K562 (cell line): Measurements from ENCODE around the gene C22orf39. TPM values are rescaled to one million over a fixed set of nuclear protein-coding genes. Genes with fewer than 3 reads are reported as not detected.
A peak's percentile ranks its signal among the peaks of the same experiment; 100 is the strongest.
"Not testable (repeated sequence)": the region's sequence is repeated elsewhere in the genome, so short reads cannot be mapped to it uniquely, and the experiment has no call there.

Source experiments
- AFF1 ChIP-seq, 2 experiments: fragments of 450-650 bp; IDR thresholded peaks; 2 replicates each; pipeline ENCODE4 v1.6.1; 2018; ENCODE audit warnings: mild to moderate bottlenecking in 2 of 2, low read depth in 1 of 2; ENCODE audit not compliant: partially characterized antibody in 2 of 2
- FOXA1 ChIP-seq: fragments of 450-650 bp; IDR thresholded peaks from 2 replicates; pipeline ENCODE4 v1.6.1; 2016; ENCODE audit warnings: mild to moderate bottlenecking, borderline replicate concordance
- NR2F6 ChIP-seq: fragments of 450-650 bp; formaldehyde crosslinking; IDR thresholded peaks from 2 replicates; pipeline ENCODE4 v1.4.0; 2020; ENCODE audit warnings: mild to moderate bottlenecking
- POLR2H ChIP-seq: IDR thresholded peaks from 2 replicates; pipeline ENCODE4 v1.6.1; 2016; ENCODE audit warnings: missing genetic modification characterization, low read depth, mild to moderate bottlenecking, control low read depth, missing compliant biosample characterization, moderate library complexity
- ZNF436 ChIP-seq: fragments of 250-450, 450-650 bp; sonication (Bioruptor Pico); formaldehyde crosslinking; IDR thresholded peaks from 2 replicates; pipeline ENCODE4 v1.7.0; 2020; ENCODE audit warnings: mild to moderate bottlenecking
- polyA plus RNA-seq, 8 experiments: library from polyadenylated mRNA; depleted of rRNA in 4 of 8; stranded (reverse) in 5 of 8; unstranded in 3 of 8; fragments of >200 nt; fragmentation: Nextera tagmentation in 2 of 8; fragmentation: Illumina TruSeq in 1 of 8; extraction: Ambion mirVana in 2 of 8; extraction: Trizol in 1 of 8; gene quantifications; 2 replicates each; pipeline versions ENCODE4 v1.2.1 to v1.2.3, GENCODE V29; 2011 to 2014; ENCODE audit warnings: inconsistent platforms in 1 of 8, missing spikeins in 1 of 8
- total RNA-seq, 7 experiments: library from RNA; depleted of rRNA in 6 of 7; stranded (reverse); fragments of >200 nt in 6 of 7; fragmentation: Illumina TruSeq in 2 of 7; extraction: Trizol in 2 of 7; gene quantifications; 2 replicates each; pipeline versions ENCODE4 v1.2.1 to v1.2.3, GENCODE V29; 2011 to 2021; ENCODE audit warnings: low replicate concordance in 1 of 7
- TF ChIP-seq, protein P1 (sequence below): fragments of 450-650 bp; IDR thresholded peaks from 2 replicates; pipeline ENCODE4 v1.7.0; 2016; ENCODE audit warnings: borderline replicate concordance
- TF ChIP-seq, protein P2 (sequence below): fragments of 450-650 bp; formaldehyde crosslinking; conservative IDR thresholded peaks from 2 replicates; pipeline ENCODE4 v1.4.0; 2022; ENCODE audit warnings: mild to moderate bottlenecking, missing genetic modification characterization
- TF ChIP-seq, protein P3 (sequence below), 2 experiments: fragments of 450-650 bp in 1 of 2; sonication (generic) in 1 of 2; formaldehyde crosslinking in 1 of 2; IDR thresholded peaks; 2 replicates each; pipeline versions ENCODE4 v1.7.1 to v1.9.0; 2016 to 2022; ENCODE audit warnings: inconsistent platforms in 1 of 2, mild to moderate bottlenecking in 1 of 2, missing genetic modification reagents in 1 of 2

C22orf39 gene
- total and polyA plus RNA-seq, 9 of the 15 experiments (the other 6 are each of a cell fraction or from before 2014, with no cell fraction given): 20.4 to 139 (median 66.8) TPM

GRCh38 chr22:19445279-19445982 lies 2.1 kb downstream of the C22orf39 start (continued):
- TF ChIP-seq, protein P1, sequence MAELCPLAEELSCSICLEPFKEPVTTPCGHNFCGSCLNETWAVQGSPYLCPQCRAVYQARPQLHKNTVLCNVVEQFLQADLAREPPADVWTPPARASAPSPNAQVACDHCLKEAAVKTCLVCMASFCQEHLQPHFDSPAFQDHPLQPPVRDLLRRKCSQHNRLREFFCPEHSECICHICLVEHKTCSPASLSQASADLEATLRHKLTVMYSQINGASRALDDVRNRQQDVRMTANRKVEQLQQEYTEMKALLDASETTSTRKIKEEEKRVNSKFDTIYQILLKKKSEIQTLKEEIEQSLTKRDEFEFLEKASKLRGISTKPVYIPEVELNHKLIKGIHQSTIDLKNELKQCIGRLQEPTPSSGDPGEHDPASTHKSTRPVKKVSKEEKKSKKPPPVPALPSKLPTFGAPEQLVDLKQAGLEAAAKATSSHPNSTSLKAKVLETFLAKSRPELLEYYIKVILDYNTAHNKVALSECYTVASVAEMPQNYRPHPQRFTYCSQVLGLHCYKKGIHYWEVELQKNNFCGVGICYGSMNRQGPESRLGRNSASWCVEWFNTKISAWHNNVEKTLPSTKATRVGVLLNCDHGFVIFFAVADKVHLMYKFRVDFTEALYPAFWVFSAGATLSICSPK: 0 out of 2 replicates have a peak, but pooled peaks have one; percentile 49
- TF ChIP-seq AFF1 (IDR thresholded peaks at IDR 0.05; ENCODE audit: low read depth in 1 of 2, partially characterized antibody in 2 of 2): peak in 1 of 2 experiments; percentile 21
- TF ChIP-seq, protein P2, sequence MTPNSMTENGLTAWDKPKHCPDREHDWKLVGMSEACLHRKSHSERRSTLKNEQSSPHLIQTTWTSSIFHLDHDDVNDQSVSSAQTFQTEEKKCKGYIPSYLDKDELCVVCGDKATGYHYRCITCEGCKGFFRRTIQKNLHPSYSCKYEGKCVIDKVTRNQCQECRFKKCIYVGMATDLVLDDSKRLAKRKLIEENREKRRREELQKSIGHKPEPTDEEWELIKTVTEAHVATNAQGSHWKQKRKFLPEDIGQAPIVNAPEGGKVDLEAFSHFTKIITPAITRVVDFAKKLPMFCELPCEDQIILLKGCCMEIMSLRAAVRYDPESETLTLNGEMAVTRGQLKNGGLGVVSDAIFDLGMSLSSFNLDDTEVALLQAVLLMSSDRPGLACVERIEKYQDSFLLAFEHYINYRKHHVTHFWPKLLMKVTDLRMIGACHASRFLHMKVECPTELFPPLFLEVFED: peak; percentile 72; the same call in 1 of the 2 replicates
- TF ChIP-seq, protein P3, sequence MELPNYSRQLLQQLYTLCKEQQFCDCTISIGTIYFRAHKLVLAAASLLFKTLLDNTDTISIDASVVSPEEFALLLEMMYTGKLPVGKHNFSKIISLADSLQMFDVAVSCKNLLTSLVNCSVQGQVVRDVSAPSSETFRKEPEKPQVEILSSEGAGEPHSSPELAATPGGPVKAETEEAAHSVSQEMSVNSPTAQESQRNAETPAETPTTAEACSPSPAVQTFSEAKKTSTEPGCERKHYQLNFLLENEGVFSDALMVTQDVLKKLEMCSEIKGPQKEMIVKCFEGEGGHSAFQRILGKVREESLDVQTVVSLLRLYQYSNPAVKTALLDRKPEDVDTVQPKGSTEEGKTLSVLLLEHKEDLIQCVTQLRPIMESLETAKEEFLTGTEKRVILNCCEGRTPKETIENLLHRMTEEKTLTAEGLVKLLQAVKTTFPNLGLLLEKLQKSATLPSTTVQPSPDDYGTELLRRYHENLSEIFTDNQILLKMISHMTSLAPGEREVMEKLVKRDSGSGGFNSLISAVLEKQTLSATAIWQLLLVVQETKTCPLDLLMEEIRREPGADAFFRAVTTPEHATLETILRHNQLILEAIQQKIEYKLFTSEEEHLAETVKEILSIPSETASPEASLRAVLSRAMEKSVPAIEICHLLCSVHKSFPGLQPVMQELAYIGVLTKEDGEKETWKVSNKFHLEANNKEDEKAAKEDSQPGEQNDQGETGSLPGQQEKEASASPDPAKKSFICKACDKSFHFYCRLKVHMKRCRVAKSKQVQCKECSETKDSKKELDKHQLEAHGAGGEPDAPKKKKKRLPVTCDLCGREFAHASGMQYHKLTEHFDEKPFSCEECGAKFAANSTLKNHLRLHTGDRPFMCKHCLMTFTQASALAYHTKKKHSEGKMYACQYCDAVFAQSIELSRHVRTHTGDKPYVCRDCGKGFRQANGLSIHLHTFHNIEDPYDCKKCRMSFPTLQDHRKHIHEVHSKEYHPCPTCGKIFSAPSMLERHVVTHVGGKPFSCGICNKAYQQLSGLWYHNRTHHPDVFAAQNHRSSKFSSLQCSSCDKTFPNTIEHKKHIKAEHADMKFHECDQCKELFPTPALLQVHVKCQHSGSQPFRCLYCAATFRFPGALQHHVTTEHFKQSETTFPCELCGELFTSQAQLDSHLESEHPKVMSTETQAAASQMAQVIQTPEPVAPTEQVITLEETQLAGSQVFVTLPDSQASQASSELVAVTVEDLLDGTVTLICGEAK (IDR thresholded peaks at IDR 0.05): not testable (repeated sequence)
- TF ChIP-seq, protein P3 (CRISPR knock-in tag; IDR thresholded peaks at IDR 0.05): peak; percentile 7; the same call in 1 of the 2 replicates
- peak; percentile 80; the same call in 1 of the 2 replicates for TF ChIP-seq NR2F6 (CRISPR knock-in tag)
- peak; percentile 29; the same call in 1 of the 2 replicates for TF ChIP-seq POLR2H (tag)
- TF ChIP-seq ZNF436 (CRISPR knock-in tag): 0 out of 2 replicates have a peak, but pooled peaks have one; percentile 12
- 0 out of 2 replicates have a peak, but pooled peaks have one; percentile 3 for TF ChIP-seq FOXA1
